HG03575 (cell line): ENCODE results near the gene DOC2B.
"Not testable (repeated sequence)": the region's sequence is repeated elsewhere in the genome, so short reads cannot be mapped to it uniquely, and the experiment has no call there.

ENCODE experiments used
- ATAC-seq: cut with Tn5 transposase; IDR thresholded peaks from one replicate; pipeline ENCODE4 v1.9.1; 2021; ENCODE audit not compliant: unreplicated experiment, insufficient number of reproducible peaks, low FRiP score; ENCODE audit errors: extremely low read depth

The DOC2B gene

GRCh38 chr17:181245-182049 is at the start of gene DOC2B:
Gene DOC2B, minus strand, starts transcription at chr17:181650. Its CDS starts 171 bp downstream, at chr17:181479.
- ATAC-seq, result no peak

GRCh38 chr17:230395-230770 is 48.9 kb upstream of the DOC2B start:
- no peak for ATAC-seq

GRCh38 chr17:229709-230394 is 48.4 kb upstream of the DOC2B start:
- ATAC-seq, result no peak

DNA sequence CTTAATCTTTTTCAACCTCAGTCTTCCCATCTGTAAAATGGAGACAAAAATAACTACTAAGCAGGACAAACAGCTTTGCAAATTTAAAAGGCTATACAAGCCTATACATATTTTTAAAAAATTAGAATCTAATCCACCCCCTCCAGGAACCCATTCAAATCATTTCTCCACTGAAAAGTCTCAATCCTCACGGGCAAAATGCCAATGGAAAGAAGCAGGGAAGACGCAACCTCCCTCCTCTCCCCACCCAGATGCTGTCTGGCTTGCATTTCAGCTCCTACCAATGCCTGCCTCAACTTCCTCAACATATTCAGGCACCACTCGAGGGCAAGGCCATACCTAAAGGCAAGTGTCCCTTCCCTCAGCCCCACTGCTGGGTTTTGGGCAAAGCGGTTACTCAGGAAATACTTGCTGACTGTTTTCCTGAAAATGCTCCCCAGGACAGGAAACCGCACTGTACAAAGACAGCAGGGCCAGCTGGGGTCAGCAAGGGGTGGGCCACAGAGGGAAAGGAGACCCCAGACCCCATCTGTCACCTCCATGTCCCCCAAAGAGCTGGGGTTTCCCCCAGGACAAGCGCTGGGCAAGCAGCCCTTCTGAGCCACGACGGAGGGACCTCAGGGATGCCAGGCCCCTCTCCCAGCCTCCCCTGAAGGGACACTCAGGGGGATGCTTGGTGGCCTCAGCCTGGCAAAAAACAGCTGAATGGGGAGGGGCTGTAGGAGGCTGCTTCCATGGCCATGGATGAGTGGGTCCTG is 47.7 kb upstream of the DOC2B start:
- no peak for ATAC-seq

DNA sequence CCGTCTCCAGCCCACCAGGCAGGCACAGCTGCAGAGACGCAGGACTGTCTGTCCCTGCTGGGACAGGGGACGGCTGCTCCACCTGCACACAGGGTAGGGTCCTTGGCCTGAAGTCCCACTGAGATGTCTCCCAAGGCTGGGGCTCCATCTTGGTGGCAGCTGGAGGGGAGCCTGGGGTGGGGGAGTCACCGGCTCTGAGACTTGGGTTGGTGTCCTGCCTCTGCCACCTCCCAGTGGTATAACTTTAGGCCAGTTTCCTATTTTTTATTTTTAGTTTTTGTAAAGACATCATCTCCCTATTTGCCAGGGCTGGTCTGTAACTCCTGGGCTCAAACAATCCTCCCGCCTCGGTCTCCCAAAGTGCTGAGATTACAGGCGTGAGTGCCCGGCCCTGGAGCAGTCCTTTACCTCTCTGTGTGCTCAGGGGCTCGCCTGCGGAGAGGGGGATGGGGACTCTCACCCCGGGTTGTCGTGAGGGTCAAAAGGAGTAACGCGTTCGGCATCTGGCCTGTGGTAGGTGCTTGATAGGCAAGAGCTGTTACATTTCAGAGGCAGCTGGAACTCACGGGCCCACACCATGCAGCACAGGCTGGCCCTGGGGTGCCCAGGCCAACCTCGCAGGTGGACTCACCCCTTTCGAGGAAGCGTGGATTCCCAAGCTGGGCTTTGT is 46.6 kb upstream of the DOC2B start:
- ATAC-seq, result no peak

DNA sequence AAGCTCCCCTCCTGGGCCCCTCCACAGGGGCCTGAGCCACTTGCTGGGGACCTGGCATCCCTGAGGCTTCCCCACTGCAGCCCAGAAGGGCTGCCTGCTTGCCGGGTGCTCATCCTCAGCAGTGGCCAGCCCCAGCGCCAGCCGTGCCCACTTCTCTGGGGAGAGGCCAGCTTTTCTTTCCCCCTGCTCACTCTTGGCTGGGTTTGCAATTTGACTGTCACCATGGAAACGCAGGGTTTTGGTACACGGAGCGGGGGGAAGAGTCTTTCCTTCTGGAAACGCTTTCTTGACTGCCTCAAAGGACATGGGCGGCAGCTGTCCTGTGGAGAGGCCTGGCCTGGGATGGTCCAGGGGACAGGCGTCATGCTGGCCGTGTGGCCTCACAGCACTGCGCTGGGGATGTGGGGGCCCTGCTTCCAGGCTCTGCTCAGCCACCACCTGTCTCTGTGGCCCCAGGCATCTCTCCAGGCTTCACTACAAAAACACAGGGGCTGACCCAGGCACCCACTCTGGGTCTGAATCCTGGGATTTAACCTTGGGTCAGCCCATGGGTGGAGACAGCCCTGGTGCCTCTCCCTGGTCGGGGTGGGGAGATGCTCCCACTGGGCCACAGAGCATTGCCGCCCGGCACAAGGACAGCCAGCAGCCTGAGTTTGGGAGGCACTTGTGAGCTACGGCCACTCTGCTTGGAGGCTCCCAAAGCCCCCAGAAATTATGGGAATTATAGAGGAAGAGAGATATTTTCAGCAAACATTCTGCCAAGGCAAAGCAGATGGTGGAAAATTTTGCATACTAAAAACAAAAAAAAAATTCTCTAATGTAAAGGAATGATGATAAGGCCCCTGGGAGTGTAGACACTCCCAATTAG is 45.9 kb upstream of the DOC2B start:
- ATAC-seq, result no peak

DNA sequence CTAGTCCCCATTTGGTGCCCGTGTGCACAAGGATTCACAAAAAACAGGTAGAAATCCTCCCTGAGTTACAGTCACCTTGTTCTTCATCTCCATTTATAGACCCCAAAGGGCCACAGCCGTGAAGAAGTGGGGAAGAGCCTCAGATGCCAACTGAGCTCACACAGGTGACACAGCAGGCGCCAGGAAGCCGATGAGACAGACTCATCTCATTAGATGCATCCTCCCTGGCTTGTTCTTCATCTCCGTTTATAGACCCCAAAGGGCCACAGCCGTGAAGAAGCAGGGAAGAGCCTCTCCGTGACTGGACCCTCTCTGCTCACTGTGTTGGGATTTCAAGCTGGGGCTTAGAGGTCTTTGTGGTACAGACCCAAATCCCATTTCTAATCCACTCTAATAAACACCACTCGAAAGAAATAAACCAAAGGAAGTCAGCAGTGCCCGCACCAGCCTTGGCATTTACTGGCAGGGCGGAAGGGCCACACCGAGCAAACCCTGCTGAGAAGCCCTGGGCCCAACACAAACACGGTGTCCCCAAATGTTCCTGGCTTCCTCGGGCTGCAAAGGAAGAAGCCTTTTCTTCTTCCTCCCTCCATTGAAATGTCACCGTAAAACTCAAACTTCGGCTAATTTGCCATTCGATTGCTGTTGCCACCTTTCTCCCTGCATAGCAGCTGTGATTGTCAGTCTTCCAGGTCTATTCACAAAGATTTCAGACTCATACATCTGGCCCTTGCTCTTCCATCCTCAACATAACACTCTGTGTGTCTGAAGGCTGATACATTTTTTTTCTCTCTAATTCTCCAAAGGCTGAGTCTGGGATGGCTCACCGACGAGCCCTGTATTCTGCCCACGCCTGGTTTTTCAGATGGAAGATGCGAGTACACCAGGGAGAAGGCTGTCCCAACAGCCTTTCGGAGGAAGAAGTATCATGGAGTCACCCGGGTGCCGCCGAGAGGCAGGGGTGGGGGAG is 44.9 kb upstream of the DOC2B start:
- no peak for ATAC-seq

DNA sequence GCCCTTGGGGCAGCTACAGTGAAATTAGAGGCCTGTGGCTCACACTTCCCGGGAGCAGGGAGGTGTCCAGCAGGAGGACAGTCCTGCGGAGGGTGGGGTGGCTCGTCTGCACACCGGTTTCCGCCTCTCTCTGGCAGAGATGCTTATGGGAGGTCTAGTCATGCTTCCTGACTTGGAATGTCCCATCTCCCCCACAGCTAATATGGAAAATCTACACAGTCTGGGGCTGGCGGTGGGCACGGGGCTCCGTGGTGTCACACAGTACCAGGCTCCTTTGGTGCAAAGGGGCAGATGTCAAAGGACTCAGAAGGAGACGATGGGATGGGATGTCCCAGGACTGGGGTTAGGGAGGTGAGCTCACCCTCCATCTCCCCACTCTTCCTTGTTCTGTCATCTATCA is 44.1 kb upstream of the DOC2B start:
- ATAC-seq, result no peak

DNA sequence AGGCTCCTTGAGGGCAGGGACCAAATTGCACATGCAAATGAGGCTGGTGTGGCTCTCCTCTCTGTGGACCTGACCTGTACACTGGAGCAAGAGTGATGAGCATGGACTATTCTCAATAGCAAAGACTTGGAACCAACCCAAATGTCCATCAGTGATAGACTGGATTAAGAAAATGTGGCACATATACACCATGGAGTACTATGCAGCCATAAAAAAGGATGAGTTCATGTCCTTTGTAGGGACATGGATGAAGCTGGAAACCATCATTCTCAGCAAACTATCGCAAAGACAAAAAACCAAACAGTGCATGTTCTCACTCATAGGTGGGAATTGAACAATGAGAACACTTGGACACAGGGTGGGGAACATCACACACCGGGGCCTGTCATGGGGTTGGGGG is 43.1 kb upstream of the DOC2B start:
- ATAC-seq, result not testable (repeated sequence)

- ATAC-seq, result no peak
These were observed 42.4 kb upstream of the DOC2B start for GRCh38 chr17:223723-224471.

DNA sequence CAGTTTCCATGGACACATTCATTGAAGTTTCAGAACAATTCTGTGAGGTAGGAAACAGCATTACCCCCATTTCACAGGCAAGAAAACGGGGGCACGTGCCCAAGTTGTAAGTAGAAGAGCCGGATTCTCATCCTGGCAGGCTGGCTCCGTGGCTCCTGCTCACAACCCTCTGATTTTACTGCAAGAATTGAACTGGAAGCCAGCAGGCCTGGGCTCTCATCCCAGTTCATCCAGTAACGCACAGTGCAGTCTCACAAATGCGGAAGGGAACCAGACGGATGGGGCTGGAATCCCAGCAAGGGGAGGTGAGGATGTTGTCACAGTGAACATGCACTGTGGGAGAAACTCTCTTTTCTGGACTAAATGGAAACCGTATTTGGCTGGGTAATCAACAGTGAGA is 40.7 kb upstream of the DOC2B start:
- ATAC-seq, result no peak

DNA sequence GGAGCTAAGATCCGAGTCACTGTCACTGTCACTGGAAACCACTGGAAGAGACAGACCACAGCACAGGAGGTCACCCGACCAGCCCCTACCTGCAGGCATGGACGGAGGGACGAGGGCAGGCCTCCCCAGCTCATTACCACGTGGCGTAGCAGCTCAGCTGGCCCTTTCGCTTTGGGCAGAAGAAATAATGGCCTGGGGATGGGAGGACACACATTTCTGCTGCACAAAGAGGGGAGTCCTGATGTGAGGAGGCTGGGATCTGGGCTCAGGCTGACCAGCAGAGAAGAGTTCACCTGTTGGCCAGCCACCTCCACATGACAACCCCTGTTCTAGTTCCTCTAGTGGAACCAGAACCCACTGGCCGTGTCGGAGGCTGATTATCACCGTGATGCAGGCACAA is 38.2 kb upstream of the DOC2B start:
- ATAC-seq, result no peak

DNA sequence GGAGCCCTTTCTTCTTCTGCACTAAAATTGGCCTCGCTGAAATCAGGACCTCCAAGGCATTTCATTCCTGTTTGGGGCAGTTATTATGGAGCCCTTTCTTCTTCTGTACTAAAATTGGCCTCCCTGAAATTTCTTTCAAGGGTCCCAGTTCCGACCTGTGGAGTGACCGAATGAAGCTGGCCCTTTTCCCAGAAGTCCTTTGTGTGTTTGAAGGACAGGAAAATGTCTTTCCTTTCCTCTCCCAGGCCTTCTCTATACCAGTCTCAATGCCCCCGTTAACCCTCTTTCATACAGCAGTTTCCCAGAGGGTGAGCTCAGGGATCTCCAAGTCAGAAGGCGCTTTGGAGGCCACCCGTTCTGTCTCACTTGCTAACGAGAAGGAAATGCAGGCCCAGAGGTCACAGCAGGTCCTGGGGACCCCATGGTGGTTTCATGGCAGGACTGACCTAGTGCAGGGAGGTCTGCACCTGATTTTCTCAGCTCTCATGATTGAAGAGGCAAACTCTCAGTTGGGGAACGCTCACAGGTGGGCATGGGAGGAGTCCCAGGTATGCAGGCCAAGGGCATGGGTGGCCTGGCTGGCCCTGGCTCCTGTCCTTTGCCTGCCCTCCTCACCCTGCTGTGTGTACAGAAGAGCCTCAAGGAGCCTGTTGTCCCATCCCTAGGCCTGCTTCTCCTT is 37.1 kb upstream of the DOC2B start:
- no peak for ATAC-seq

DNA sequence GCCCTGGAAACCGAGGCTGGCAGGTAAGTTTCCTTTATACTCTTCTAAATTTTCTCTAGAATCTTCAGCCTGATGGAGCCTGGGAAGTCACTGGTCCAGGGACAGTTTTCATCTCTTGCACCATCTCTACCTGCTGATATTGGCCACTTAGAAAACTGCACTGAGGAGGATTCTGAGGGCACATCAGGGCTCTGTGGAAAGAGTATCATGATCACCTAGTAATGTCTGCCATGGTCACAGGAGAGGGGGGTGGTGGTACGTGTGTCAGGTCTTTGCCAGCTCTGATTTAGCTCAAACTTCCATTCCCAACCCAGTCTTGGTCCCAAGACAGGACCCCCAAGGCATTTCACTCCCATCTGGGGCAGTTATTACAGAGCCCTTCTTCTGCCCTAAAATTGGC is 35.2 kb upstream of the DOC2B start:
- no peak for ATAC-seq

- ATAC-seq, result not testable (repeated sequence)
These were observed 34.4 kb upstream of the DOC2B start for GRCh38 chr17:215563-216478.
